ENCODE data around the gene NEURL1B. TPM values are rescaled to one million over a fixed set of nuclear protein-coding genes. Genes with fewer than 3 reads are reported as not detected.

NEURL1B gene
- polyA plus RNA-seq, 3 donors: 14.7 to 17.4 (median 14.8) TPM

DNA sequence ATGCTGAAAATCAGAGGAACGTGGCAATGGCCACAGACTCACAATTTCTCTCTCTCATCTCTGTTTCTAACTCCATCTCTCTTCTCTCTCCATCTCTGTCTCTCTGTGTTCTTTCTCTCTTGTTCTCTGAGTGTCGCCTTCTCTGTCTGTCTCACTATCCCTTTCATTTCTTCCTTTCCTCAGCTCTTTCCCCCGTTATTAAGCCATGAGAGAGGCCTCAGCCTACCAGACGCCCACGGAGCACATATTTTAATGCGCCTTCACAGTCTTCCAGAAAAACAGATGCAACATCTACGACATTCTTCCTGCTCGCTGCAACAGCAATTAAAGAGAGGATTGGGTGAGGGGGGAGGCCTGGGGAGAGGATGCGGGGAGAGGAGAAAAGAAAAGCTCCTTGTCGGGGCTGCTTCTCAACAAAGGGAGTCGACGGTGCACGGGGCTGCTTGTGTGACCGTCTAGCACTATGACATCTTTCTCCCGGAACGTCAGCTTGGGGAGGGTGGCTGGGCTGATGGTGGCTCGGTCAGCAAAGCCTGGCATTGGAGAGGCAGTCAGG, 37.7 kb upstream of the NEURL1B start:
- peak in 7 of 11 donors; percentile 22 to 71 (median 48) for DNase-seq (ENCODE audit: extremely low read depth in 1 of 11, low read depth in 9 of 11, low spot score in 4 of 11)

DNA sequence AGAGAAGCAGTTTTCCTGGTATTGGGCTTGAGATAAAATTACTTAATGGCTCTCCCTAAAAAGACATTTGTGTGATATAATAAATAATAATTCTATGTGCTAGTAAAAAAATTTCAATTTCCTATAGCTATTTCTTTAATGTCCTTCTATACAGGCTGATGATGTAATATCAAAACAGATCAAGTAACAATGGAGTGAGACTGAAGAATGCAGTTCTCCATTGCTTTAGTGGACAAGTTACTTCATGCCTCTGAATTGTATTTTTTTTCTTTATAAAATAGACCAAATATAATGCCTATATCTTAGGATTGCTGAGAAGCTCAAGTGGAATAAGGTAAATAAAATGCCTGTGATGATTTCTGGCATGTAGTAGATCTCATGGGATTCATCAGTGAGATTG, 35.6 kb upstream of the NEURL1B start:
- no peak for DNase-seq (ENCODE audit: extremely low read depth in 1 of 11, low read depth in 9 of 11, low spot score in 4 of 11)

GRCh38 chr5:172606156-172606785, 34.8 kb upstream of the NEURL1B start:
- no peak for DNase-seq (ENCODE audit: extremely low read depth in 1 of 11, low read depth in 9 of 11, low spot score in 4 of 11)

- no peak for DNase-seq (ENCODE audit: extremely low read depth in 1 of 11, low read depth in 9 of 11, low spot score in 4 of 11)
These were observed 33.8 kb upstream of the NEURL1B start for GRCh38 chr5:172607213-172607793.

GRCh38 chr5:172608773-172609172, 32.3 kb upstream of the NEURL1B start:
- DNase-seq (ENCODE audit: extremely low read depth in 1 of 11, low read depth in 9 of 11, low spot score in 4 of 11): no peak

DNA sequence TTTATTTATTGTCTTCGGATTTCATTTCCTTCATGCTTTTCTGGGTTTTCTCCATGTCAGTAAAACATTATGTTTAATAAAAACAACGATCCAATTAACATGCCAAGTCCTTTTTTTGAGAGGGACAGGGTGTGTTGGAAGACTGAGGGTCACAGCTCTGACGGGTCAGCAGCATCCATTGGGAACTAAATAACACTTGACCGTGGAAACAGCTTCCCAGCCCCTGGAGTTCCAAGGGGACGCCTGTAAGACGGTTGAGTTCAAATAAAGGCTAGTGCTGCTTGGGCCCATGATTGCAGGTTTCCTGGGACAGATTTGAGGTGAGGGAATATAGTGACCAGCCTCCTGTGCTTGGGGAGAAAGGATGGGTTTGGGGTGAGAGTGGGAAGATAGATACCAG, 30.4 kb upstream of the NEURL1B start:
- no peak for DNase-seq (ENCODE audit: extremely low read depth in 1 of 11, low read depth in 9 of 11, low spot score in 4 of 11)

DNA sequence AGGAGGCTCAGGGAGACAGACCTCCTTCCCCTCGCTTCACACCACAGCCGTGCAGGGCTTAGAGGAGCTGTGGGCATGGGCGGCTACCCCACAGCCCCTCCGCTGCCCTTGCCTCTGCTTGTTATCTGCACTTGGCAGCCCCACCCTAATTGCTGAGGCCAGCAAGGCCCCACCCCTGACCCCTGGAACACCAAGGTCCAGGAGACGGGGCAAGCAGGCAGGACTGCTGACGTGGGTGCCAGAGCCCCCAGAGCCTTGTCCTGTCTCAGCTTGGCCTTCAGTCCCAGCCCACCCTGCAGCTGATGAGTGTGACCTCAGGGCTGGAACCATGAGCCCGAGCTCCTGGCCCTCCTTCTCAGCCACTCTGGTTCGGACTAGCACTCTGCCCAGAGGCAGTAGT, 29.1 kb upstream of the NEURL1B start:
- DNase-seq (ENCODE audit: extremely low read depth in 1 of 11, low read depth in 9 of 11, low spot score in 4 of 11): no peak

GRCh38 chr5:172612771-172613170, 28.3 kb upstream of the NEURL1B start:
- no peak for DNase-seq (ENCODE audit: extremely low read depth in 1 of 11, low read depth in 9 of 11, low spot score in 4 of 11)

GRCh38 chr5:172616136-172616535, 24.9 kb upstream of the NEURL1B start:
- no peak for DNase-seq (ENCODE audit: extremely low read depth in 1 of 11, low read depth in 9 of 11, low spot score in 4 of 11)

- DNase-seq (ENCODE audit: extremely low read depth in 1 of 11, low read depth in 9 of 11, low spot score in 4 of 11): peak in 10 of 11 donors; percentile 31 to 74 (median 58)
These were observed 24.3 kb upstream of the NEURL1B start for GRCh38 chr5:172616730-172617129.

DNA sequence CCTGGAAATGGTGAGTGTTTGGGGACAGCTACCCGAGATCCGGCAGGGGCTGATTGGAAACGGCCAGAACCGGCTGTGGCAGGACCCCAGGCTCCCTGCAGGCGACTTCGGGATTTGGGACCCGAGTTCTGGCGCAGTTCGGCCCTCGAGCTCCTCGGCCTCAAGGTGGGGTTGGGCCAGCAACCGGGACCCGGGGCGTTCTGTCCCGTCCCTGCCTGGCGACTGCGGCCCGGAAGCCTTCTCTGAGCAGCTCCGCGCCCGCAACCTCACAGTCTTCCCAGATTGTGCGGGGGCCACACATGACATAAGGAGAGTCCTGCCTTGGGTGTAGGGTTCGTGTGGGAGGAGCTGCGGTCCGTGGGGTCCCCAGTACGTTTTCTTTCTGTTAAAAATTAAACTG, 23.2 kb upstream of the NEURL1B start:
- no peak for DNase-seq (ENCODE audit: extremely low read depth in 1 of 11, low read depth in 9 of 11, low spot score in 4 of 11)

GRCh38 chr5:172618574-172619365, 22.3 kb upstream of the NEURL1B start:
- DNase-seq (ENCODE audit: extremely low read depth in 1 of 11, low read depth in 9 of 11, low spot score in 4 of 11): no peak

GRCh38 chr5:172620506-172620905, 20.6 kb upstream of the NEURL1B start:
- DNase-seq (ENCODE audit: extremely low read depth in 1 of 11, low read depth in 9 of 11, low spot score in 4 of 11): no peak

DNA sequence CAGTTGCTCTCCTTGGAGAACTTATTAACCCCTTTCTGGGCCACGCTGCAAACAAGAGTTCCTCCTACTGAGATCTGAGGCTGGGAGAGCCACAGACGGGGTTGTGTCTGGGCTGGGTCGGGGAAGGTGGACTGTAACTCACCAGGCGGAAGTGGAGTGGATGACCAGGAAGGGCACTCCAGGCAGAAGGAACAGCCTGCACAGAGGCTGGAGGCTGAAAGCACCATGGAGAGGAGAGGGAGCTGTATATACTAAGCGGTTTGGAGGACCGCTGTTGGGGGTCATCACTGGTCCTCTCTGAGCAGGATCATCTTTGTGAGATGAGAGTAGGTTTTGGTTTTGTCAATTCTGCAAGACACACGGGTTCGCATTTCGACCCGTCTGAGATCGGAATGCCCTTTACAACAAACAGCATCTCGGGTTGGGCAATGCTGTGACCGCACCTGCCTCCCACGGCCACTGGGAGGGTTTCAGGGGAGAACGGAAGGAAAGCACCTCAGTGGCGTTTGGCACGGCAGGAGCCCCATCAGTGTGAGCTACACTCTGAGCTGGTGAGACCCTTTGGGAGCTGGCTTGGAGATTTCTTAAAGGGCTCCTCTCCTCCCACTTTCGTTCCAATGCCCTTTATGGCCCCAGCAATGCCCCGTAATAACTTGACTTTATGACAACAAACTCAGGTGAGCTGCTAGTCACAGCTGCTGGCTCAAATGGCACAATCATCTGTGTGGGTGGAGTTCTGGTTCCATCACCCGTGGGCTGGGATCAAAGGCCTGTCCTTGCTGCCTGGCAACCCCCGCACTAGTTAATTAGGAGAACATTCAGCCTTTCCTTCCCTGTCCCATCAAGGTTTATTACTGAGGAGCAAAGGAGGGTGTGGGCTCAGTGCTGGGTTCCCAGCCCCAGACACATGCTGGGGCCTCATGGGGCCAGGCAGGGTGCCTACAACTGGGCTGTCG, 18.7 kb upstream of the NEURL1B start:
- DNase-seq (ENCODE audit: extremely low read depth in 1 of 11, low read depth in 9 of 11, low spot score in 4 of 11): no peak

- DNase-seq (ENCODE audit: extremely low read depth in 1 of 11, low read depth in 9 of 11, low spot score in 4 of 11): no peak
These were observed 17.6 kb upstream of the NEURL1B start for GRCh38 chr5:172623313-172623980.

DNA sequence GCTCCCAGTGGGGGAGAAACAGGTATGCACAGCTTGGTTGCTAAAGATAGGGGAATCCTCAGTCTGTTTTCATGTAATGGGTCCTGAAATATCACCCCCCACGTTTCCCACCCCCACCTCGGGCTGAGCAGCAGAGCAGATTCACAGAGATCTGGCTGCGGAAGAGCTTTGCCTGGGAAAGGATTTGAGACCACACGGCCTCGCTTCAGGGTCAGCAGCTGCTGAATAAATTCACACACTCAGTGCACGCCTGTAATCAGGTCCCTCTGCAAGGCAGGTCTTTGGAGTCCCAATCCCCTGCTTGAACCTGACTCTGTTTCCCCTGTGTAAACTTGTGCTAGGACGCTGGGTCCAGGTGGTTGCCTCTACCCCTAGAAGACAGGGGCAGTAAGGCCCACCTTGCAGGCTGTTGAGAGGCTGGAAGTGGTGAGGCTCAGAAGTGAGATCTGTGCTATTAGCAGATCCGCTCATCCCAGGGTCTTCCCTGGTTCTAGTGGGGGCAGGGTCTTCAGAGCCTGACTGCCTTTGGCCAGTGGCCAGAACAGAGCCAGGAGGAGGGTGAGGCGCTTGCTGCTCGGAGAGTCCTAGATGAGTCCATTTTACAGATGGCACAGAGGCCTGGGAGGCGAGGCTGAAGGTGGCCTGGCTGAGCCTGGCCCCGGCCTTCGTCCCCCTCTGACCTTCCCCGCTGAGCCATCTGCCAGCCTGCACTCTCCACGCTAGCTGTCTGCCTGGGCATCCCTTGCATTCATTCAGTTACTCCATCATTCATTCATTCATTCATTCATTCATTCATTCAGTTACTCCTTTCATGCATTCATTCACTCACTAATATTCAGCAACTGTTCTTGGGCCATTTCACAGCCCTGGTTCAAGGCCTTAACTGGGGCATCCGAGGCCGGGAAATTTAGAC, 16.7 kb upstream of the NEURL1B start:
- no peak for DNase-seq (ENCODE audit: extremely low read depth in 1 of 11, low read depth in 9 of 11, low spot score in 4 of 11)
